Activated naive CD8-positive, alpha-beta T cell treated with anti-CD3 and anti-CD28 coated beads, Interleukin-2, amount 50 U/mL, for 16 hours (primary cell): ENCODE data around the gene UQCRHL.

Experiments
- DNase-seq: peaks from one replicate; pipeline ENCODE4 v3.0.0-alpha.2; 2020; ENCODE audit warnings: low read depth, low spot score

The UQCRHL gene

DNA sequence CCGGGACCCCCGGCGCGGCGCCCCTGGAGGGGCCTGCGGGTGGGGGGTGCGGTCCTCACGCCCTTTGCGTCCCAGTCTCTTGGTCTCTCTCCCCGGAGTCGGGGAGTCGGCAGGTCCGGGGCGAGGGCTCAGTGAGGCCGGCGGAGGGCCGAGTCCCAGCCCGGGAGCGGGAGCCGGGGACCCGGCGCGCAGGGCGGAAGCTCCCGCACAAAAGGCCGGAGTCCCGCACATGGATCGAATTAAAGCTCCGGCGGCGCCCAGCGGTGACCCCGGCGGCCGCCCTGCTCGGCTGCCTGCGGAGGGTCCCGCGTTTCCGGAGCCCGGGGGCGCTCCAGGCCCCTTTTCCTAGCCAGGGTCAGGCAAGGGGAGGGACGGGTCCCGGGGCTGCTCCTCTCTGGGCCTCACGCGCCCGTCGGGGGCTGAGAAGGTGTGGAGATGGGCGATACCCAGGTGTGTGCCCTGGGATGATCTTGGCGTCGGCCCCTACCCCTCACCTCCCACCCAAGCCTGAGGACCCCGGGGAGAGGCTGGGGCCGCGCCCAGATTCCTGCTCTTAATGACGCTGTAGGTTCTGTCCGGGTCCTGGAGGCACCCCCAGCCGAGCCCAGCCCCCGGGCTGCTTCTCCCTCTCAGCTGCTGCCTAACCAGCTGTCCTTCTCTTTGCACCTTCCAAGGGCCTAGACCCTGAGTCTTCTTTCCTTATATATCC, 48.3 kb downstream of the UQCRHL start:
- DNase-seq, result no peak

GRCh38 chr1:15758343-15758931, 49.0 kb downstream of the UQCRHL start, which contains the start of gene FBLIM1:
Gene FBLIM1, plus strand, starts transcription at chr1:15758795. Its CDS starts 6,189 bp downstream, at chr1:15764984.
- DNase-seq, result no peak

DNA sequence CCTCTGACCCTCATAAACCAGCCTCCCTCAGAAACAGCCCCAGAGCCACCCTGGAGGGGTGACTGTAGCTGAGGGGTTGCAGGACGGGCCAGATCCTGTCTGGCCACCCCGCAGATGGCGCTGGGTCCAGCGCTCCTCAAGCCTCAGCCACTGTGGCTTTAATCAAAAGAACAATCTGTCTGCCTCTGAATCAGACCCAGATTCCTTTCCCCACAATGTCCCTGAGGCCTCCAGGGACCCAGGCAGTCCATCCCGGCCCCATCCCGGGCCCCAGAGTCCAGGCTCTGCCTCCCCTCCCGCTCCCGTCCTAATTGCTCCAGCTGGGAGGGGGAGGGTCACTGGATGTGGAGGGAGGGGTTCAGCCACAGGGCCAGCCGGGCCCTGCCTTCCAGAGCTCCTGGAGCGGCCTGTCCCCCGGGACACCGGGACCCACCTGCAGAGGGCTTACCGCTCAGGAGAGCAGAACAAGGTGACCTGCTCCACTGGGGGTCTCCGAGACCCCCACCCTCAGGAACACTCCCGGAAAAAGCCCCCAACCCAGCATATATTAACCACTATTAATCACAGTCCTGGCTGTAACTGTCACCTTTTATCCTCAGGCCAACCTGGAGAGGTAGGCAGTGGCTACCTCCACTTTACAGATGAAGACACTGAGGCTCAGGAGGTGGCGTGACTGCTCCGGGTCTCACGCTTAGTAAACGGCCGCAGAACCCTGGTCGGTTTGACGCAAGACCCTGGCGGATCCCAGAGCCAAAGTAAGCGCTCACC, 49.7 kb downstream of the UQCRHL start:
- DNase-seq, result no peak
